ENCODE results near the gene REEP5. TPM values are rescaled to one million over a fixed set of nuclear protein-coding genes. Genes with fewer than 3 reads are reported as not detected.
"Not testable (repeated sequence)": the region's sequence is repeated elsewhere in the genome, so short reads cannot be mapped to it uniquely, and the experiment has no call there.

Gene REEP5
- polyA plus RNA-seq, 3 donors = 83.6 to 200 (median 193) TPM

DNA sequence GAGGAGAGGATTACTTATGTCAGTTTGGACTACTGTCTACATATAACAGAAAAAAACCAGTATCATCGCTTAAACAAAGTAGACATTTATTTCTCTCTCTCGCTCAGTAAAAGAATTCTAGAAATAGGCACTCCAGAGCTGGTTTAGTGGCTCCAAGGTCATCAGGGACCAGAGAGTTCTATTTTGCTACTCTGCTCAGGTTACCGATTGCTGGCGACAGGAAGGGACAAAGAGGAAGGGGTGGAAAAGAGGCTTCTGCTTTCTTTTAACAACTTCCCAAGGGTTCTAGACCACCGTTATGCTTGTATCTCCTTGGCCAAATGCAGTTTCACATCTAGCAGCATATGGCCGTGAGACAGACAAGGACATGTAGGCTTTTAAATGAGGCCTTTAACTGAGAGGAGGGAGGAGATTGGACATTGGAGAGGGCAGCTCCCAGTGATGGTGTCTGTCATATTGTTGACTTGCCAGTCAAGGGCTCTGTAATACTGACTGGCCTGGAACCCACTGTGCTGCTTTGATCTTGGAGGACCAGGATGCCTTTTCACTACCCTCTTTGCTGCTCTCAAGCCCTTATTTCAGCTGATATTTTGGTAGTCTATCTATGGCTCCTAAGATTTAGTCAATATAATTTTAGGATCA is 39.0 kb upstream of the REEP5 start:
- H3K4me2 ChIP-seq (replicated peaks; ENCODE audit: extremely low read depth, low read length, poor library complexity, severe bottlenecking) = no peak overlapping the region
- no peaks in the 10 kb centered on the region for H3K36me3 Mint-ChIP-seq
- peaks cover 0 to 2% of the 10 kb centered on the region in 2 donors for H3K27me3 ChIP-seq (ENCODE audit: control insufficient read depth in 2 of 2, insufficient read depth in 2 of 2, low read length in 2 of 2)
- peak in 1 of 3 donors; percentile 13 for DNase-seq
- H3K4me3 ChIP-seq (replicated peaks in 1 of 3; ENCODE audit: low read depth in 2 of 3, low read length in 3 of 3) = no peak overlapping the region
- H3K4me1 ChIP-seq (ENCODE audit: control insufficient read depth in 1 of 2, insufficient read depth in 2 of 2, low read length in 2 of 2) = peaks cover 30 to 43% of the 10 kb centered on the region in 2 donors
- no peaks in the 10 kb centered on the region for H3K9me3 Mint-ChIP-seq
- H3K9ac ChIP-seq (ENCODE audit: insufficient read depth, low read length, poor library complexity, severe bottlenecking) = no peak overlapping the region
- no peak overlapping the region for H3K27ac ChIP-seq (ENCODE audit: low read depth in 1 of 2, low read length in 2 of 2)
- no peak for TF ChIP-seq CTCF (IDR thresholded peaks at IDR 0.05)
- peaks cover 43% of the 10 kb centered on the region for H3K4me1 Mint-ChIP-seq
- peaks cover 0 to 5% (median 3%) of the 10 kb centered on the region in 3 donors for H3K27me3 Mint-ChIP-seq (ENCODE audit: low read depth in 3 of 3)
- H3K9me3 ChIP-seq (replicated peaks in 1 of 2; ENCODE audit: control insufficient read depth in 1 of 2, insufficient read depth in 1 of 2, low read length in 2 of 2) = no peaks in the 10 kb centered on the region
- peak overlapping the region; percentile 25 for H2AFZ ChIP-seq (ENCODE audit: insufficient read depth, low read depth, low read length, poor library complexity, severe bottlenecking)
- 65% methylated on average over 4 of the region's 6 CpGs for WGBS (ENCODE audit: insufficient coverage)
- no peaks in the 10 kb centered on the region for H3K36me3 ChIP-seq (replicated peaks in 1 of 2; ENCODE audit: control insufficient read depth in 1 of 2, insufficient read depth in 2 of 2, low read length in 2 of 2)
- no peaks in the 10 kb centered on the region for H4K20me1 ChIP-seq (ENCODE audit: insufficient read depth, low read length)
- intact Hi-C loops (cut with micrococcal nuclease) = loop anchor here in 1 of 2 donors (5.0 kb wide), 1 partner anchor 39 kb away; the partner anchor contains the start of gene REEP5
- peak overlapping the region in 4 of 7 donors; percentile 2 to 50 (median 30) for H3K27ac Mint-ChIP-seq
- no peak overlapping the region for H3K4me3 Mint-ChIP-seq
- no peaks in the 10 kb centered on the region for H3K79me2 ChIP-seq (ENCODE audit: insufficient read depth, low read length)

DNA sequence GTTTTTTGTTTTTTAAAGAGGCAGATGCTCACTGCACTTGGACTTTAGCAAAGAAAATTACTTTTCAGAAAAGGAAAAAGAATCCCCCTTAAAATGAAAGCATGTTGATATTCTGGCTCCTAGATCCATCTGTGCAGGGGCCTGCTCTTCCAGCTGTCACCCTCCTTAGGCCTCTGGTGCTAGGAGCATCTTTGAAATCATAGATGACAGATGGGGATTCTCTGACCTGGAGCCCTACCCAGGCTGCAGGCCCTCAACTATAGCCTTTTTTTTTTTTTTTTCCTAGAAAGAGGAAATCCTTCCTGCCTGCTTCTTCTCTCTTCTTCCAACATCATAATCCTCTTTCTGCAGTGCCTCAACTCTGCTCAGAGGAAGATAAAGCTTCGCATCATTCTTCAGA is 38.3 kb upstream of the REEP5 start:
- H3K36me3 Mint-ChIP-seq = no peaks in the 10 kb centered on the region
- no peak overlapping the region for H3K9ac ChIP-seq (ENCODE audit: insufficient read depth, low read length, poor library complexity, severe bottlenecking)
- H2AFZ ChIP-seq (ENCODE audit: insufficient read depth, low read depth, low read length, poor library complexity, severe bottlenecking) = no peak overlapping the region
- no peak overlapping the region for H3K27ac ChIP-seq (ENCODE audit: low read depth in 1 of 2, low read length in 2 of 2)
- DNase-seq = no peak
- intact Hi-C loops (cut with micrococcal nuclease) = loop anchor here in 1 of 2 donors (5.0 kb wide), 1 partner anchor 38 kb away; the partner anchor contains the start of gene REEP5
- no peak overlapping the region for H3K4me3 Mint-ChIP-seq
- H3K4me1 Mint-ChIP-seq = peaks cover 43% of the 10 kb centered on the region
- WGBS (ENCODE audit: insufficient coverage) = no CpG with 5 or more reads among the region's 1 CpG
- H3K27me3 ChIP-seq (ENCODE audit: control insufficient read depth in 2 of 2, insufficient read depth in 2 of 2, low read length in 2 of 2) = peaks cover 0 to 2% of the 10 kb centered on the region in 2 donors
- TF ChIP-seq CTCF (IDR thresholded peaks at IDR 0.05) = no peak
- no peaks in the 10 kb centered on the region for H3K9me3 ChIP-seq (replicated peaks in 1 of 2; ENCODE audit: control insufficient read depth in 1 of 2, insufficient read depth in 1 of 2, low read length in 2 of 2)
- no peak overlapping the region for H3K27ac Mint-ChIP-seq
- peaks cover 30 to 43% of the 10 kb centered on the region in 2 donors for H3K4me1 ChIP-seq (ENCODE audit: control insufficient read depth in 1 of 2, insufficient read depth in 2 of 2, low read length in 2 of 2)
- no peaks in the 10 kb centered on the region for H3K36me3 ChIP-seq (replicated peaks in 1 of 2; ENCODE audit: control insufficient read depth in 1 of 2, insufficient read depth in 2 of 2, low read length in 2 of 2)
- H3K27me3 Mint-ChIP-seq (ENCODE audit: low read depth in 3 of 3) = peaks cover 0 to 5% (median 3%) of the 10 kb centered on the region in 3 donors
- H3K9me3 Mint-ChIP-seq = no peaks in the 10 kb centered on the region
- H4K20me1 ChIP-seq (ENCODE audit: insufficient read depth, low read length) = no peaks in the 10 kb centered on the region
- H3K4me3 ChIP-seq (replicated peaks in 1 of 3; ENCODE audit: low read depth in 2 of 3, low read length in 3 of 3) = no peak overlapping the region
- no peak overlapping the region for H3K4me2 ChIP-seq (replicated peaks; ENCODE audit: extremely low read depth, low read length, poor library complexity, severe bottlenecking)
- no peaks in the 10 kb centered on the region for H3K79me2 ChIP-seq (ENCODE audit: insufficient read depth, low read length)

DNA sequence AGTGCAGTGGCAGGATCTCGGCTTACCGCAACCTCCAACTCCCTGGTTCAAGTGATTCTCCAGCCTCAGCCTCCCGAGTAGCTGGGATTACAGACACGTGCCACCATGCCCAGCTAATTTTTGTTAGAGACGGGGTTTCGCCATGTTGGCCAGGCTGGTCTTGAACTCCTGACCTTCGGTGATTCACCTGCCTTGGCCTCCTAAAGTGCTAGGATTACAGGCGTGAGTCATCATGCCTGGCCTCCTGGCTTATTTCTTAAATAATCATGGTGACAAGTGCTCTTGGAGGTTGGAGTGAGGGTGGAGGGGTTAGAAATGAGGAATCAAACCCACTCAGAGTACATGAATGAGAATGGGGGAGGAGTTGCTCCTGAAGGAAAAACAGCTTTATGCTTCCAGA is 37.8 kb upstream of the REEP5 start:
- intact Hi-C loops (cut with micrococcal nuclease) = loop anchor here in 1 of 2 donors (5.0 kb wide), 1 partner anchor 38 kb away; the partner anchor contains the start of gene REEP5
- WGBS (ENCODE audit: insufficient coverage) = 95% methylated on average over 6 of the region's 8 CpGs
- not testable (repeated sequence) for H3K4me2 ChIP-seq (replicated peaks; ENCODE audit: extremely low read depth, low read length, poor library complexity, severe bottlenecking); H3K79me2 ChIP-seq (ENCODE audit: insufficient read depth, low read length); H4K20me1 ChIP-seq (ENCODE audit: insufficient read depth, low read length); H3K36me3 Mint-ChIP-seq; H3K4me3 Mint-ChIP-seq; H3K9me3 Mint-ChIP-seq; H3K27me3 ChIP-seq (ENCODE audit: control insufficient read depth in 2 of 2, insufficient read depth in 2 of 2, low read length in 2 of 2); H3K9ac ChIP-seq (ENCODE audit: insufficient read depth, low read length, poor library complexity, severe bottlenecking); H3K27me3 Mint-ChIP-seq (ENCODE audit: low read depth in 3 of 3); H3K9me3 ChIP-seq (replicated peaks in 1 of 2; ENCODE audit: control insufficient read depth in 1 of 2, insufficient read depth in 1 of 2, low read length in 2 of 2); H3K27ac ChIP-seq (ENCODE audit: low read depth in 1 of 2, low read length in 2 of 2); H3K4me3 ChIP-seq (replicated peaks in 1 of 3; ENCODE audit: low read depth in 2 of 3, low read length in 3 of 3); H2AFZ ChIP-seq (ENCODE audit: insufficient read depth, low read depth, low read length, poor library complexity, severe bottlenecking); H3K36me3 ChIP-seq (replicated peaks in 1 of 2; ENCODE audit: control insufficient read depth in 1 of 2, insufficient read depth in 2 of 2, low read length in 2 of 2)
- Mint-ChIP-seq H3K27ac (peak overlapping the region in 1 of 7 donors; percentile 15), H3K4me1 (peaks cover 43% of the 10 kb centered on the region)
- DNase-seq = peak; percentile 40 to 69 (median 42)
- H3K4me1 ChIP-seq (ENCODE audit: control insufficient read depth in 1 of 2, insufficient read depth in 2 of 2, low read length in 2 of 2) = peaks cover 30 to 43% of the 10 kb centered on the region in 2 donors

Data from CD14-positive monocyte (primary cell).